HG02642 (cell line): ENCODE data around the gene ACOX1.
A peak's percentile ranks its signal among the peaks of the same experiment; 100 is the strongest.

Experiments used
- ATAC-seq: cut with Tn5 transposase; IDR thresholded peaks from one replicate; pipeline ENCODE4 v1.9.1; 2021; ENCODE audit warnings: mild to moderate bottlenecking; ENCODE audit not compliant: unreplicated experiment, poor library complexity

Gene ACOX1

GRCh38 chr17:75978938-75979704 lies at the start of gene ACOX1, which contains the start of gene TEN1:
ACOX1 (minus strand) TSS chr17:75979166; CDS start chr17:75979073, 93 bp downstream.
TEN1 (plus strand) TSS chr17:75979240; CDS start chr17:75986193, 6,953 bp downstream.
- peak; percentile 94 for ATAC-seq

- ATAC-seq: no peak
These were observed 48.3 kb upstream of the ACOX1 start, which contains the start of gene EVPL for GRCh38 chr17:76027159-76027839. EVPL (minus strand) TSS chr17:76027306; CDS start chr17:76027198, 108 bp downstream.

GRCh38 chr17:76026714-76027158 lies 47.8 kb upstream of the ACOX1 start:
- no peak for ATAC-seq

- ATAC-seq: no peak
These were observed 46.3 kb upstream of the ACOX1 start for GRCh38 chr17:76025294-76025693.

- no peak for ATAC-seq
These were observed 45.4 kb upstream of the ACOX1 start for GRCh38 chr17:76024353-76024752.

GRCh38 chr17:76023900-76024237 lies 44.9 kb upstream of the ACOX1 start:
- no peak for ATAC-seq

GRCh38 chr17:76022973-76023899 lies 44.3 kb upstream of the ACOX1 start:
- ATAC-seq: no peak

- ATAC-seq: no peak
These were observed 43.3 kb upstream of the ACOX1 start for GRCh38 chr17:76022285-76022684.

GRCh38 chr17:76019833-76020467 lies 41.0 kb upstream of the ACOX1 start:
- no peak for ATAC-seq

- ATAC-seq: no peak
These were observed 39.8 kb upstream of the ACOX1 start for GRCh38 chr17:76018801-76019200.

- no peak for ATAC-seq
These were observed 39.3 kb upstream of the ACOX1 start for GRCh38 chr17:76018340-76018680.

GRCh38 chr17:76017481-76018339 lies 38.7 kb upstream of the ACOX1 start:
- ATAC-seq: no peak

GRCh38 chr17:76014925-76015261 lies 35.9 kb upstream of the ACOX1 start:
- no peak for ATAC-seq

- peak; percentile 60 for ATAC-seq
These were observed 35.3 kb upstream of the ACOX1 start for GRCh38 chr17:76014100-76014924.

- ATAC-seq: no peak
These were observed 34.5 kb upstream of the ACOX1 start for GRCh38 chr17:76013377-76013932.

- ATAC-seq: no peak
These were observed 33.0 kb upstream of the ACOX1 start for GRCh38 chr17:76011951-76012350.

- no peak for ATAC-seq
These were observed 31.1 kb upstream of the ACOX1 start for GRCh38 chr17:76009969-76010661.

- ATAC-seq: no peak
These were observed 30.5 kb upstream of the ACOX1 start for GRCh38 chr17:76009447-76009846.
